Thymus (tissue), 14 donors: ENCODE measurements around the gene PGK1. TPM values are rescaled to one million over a fixed set of nuclear protein-coding genes. Genes with fewer than 3 reads are reported as not detected.
"Not testable (repeated sequence)": the region's sequence is repeated elsewhere in the genome, so short reads cannot be mapped to it uniquely, and the experiment has no call there.

ENCODE experiments used
- DNase-seq, 9 donors: peaks; one replicate each; pipeline ENCODE4 v3.0.0-alpha.2; 2013; ENCODE audit warnings: low spot score in 9 of 9, low read depth in 6 of 9, missing footprints in 1 of 9
- H3K27ac ChIP-seq, 2 donors: one replicate each; pipeline ENCODE4 v1.5.1; 2013; ENCODE audit warnings: control low read depth in 1 of 2, low read depth in 1 of 2, low read length in 1 of 2, mild to moderate bottlenecking in 1 of 2, moderate library complexity in 1 of 2
- H3K27me3 ChIP-seq, 2 donors: one replicate each; pipeline ENCODE4 v1.5.1; 2013; ENCODE audit warnings: low read length in 1 of 2; ENCODE audit not compliant: control insufficient read depth in 2 of 2, insufficient read depth in 1 of 2
- H3K36me3 ChIP-seq, 2 donors: one replicate each; pipeline ENCODE4 v1.5.1; 2013; ENCODE audit warnings: low read length in 1 of 2, mild to moderate bottlenecking in 1 of 2, moderate library complexity in 1 of 2; ENCODE audit not compliant: control insufficient read depth in 2 of 2, insufficient read depth in 2 of 2
- H3K4me1 ChIP-seq, 2 donors: one replicate each; pipeline ENCODE4 v1.5.1; 2013; ENCODE audit warnings: low read length in 2 of 2; ENCODE audit not compliant: control insufficient read depth in 2 of 2, insufficient read depth in 2 of 2
- H3K4me3 ChIP-seq, 2 donors: one replicate each; pipeline ENCODE4 v1.5.1; 2013; ENCODE audit warnings: low read length in 2 of 2, control low read depth in 1 of 2, mild to moderate bottlenecking in 1 of 2
- H3K9me3 ChIP-seq, 2 donors: one replicate each; pipeline ENCODE4 v1.5.1; 2013; ENCODE audit warnings: low read length in 1 of 2, mild to moderate bottlenecking in 1 of 2; ENCODE audit not compliant: control insufficient read depth in 2 of 2, insufficient read depth in 1 of 2
- WGBS: extraction: QIAGEN DNeasy Blood & Tissue Kit; methylation state at CpG from one replicate; pipeline ENCODE4 v1.1.7; 2013; 5-methylcytosine and 5-hydroxymethylcytosine counted together
- long read RNA-seq, 10 donors: transcript quantifications; one replicate each; lab custom pipeline, GENCODE V29; 2026
- polyA plus RNA-seq: library from polyadenylated mRNA; stranded (reverse); fragments of 200-250 nt; gene quantifications from one replicate; pipeline ENCODE4 v1.2.3, GENCODE V29; 2013
- total RNA-seq: library from RNA; stranded (reverse); fragments of 120-200 nt; gene quantifications from one replicate; pipeline ENCODE4 v1.2.4, GENCODE V29; 2013
- donor health status: healthy.

Gene PGK1
- 433 TPM for total RNA-seq
- 188 TPM for polyA plus RNA-seq
- long read RNA-seq, donor 1, full-length matches to known transcripts: 39 of 46 reads
- long read RNA-seq, donor 1, partial matches to known transcripts: 7 of 46 reads
- long read RNA-seq, donor 1, other reads (novel, unspliced or antisense): 0 of 46 reads
- long read RNA-seq, donor 2, full-length matches to known transcripts: 513 of 787 reads
- long read RNA-seq, donor 2, partial matches to known transcripts: 257 of 787 reads
- long read RNA-seq, donor 2, other reads (novel, unspliced or antisense): 17 of 787 reads
- long read RNA-seq, donor 3, full-length matches to known transcripts: 379 of 625 reads
- long read RNA-seq, donor 3, partial matches to known transcripts: 214 of 625 reads
- long read RNA-seq, donor 3, other reads (novel, unspliced or antisense): 32 of 625 reads
- long read RNA-seq, donor 4, full-length matches to known transcripts: 147 of 191 reads
- long read RNA-seq, donor 4, partial matches to known transcripts: 39 of 191 reads
- long read RNA-seq, donor 4, other reads (novel, unspliced or antisense): 5 of 191 reads
- long read RNA-seq, donor 5, full-length matches to known transcripts: 482 of 761 reads
- long read RNA-seq, donor 5, partial matches to known transcripts: 238 of 761 reads
- long read RNA-seq, donor 5, other reads (novel, unspliced or antisense): 41 of 761 reads
- long read RNA-seq, donor 6, full-length matches to known transcripts: 195 of 276 reads
- long read RNA-seq, donor 6, partial matches to known transcripts: 68 of 276 reads
- long read RNA-seq, donor 6, other reads (novel, unspliced or antisense): 13 of 276 reads
- long read RNA-seq, donor 7, full-length matches to known transcripts: 329 of 477 reads
- long read RNA-seq, donor 7, partial matches to known transcripts: 134 of 477 reads
- long read RNA-seq, donor 7, other reads (novel, unspliced or antisense): 14 of 477 reads
- long read RNA-seq, donor 8, full-length matches to known transcripts: 103 of 156 reads
- long read RNA-seq, donor 8, partial matches to known transcripts: 53 of 156 reads
- long read RNA-seq, donor 8, other reads (novel, unspliced or antisense): 0 of 156 reads
- long read RNA-seq, donor 9, full-length matches to known transcripts: 198 of 295 reads
- long read RNA-seq, donor 9, partial matches to known transcripts: 90 of 295 reads
- long read RNA-seq, donor 9, other reads (novel, unspliced or antisense): 7 of 295 reads
- long read RNA-seq, donor 10, full-length matches to known transcripts: 255 of 354 reads
- long read RNA-seq, donor 10, partial matches to known transcripts: 81 of 354 reads
- long read RNA-seq, donor 10, other reads (novel, unspliced or antisense): 18 of 354 reads

- Histone ChIP-seq H3K9me3 (no peaks in the 10 kb centered on the region), H3K27ac (peak within 1 kb of the TSS; percentile 93 to 98), H3K4me3 (peak within 1 kb of the TSS; percentile 62 to 92), H3K27me3 (no peaks in the 10 kb centered on the region), H3K36me3 (peaks cover 0 to 6% of the 10 kb centered on the region in 2 donors), H3K4me1 (peaks cover 6 to 19% of the 10 kb centered on the region in 2 donors)
- under 1% methylated on average over 71 of the region's 72 CpGs for WGBS
- DNase-seq: peak; percentile 72 to 96 (median 88)
Measured at GRCh38 chrX:78103623-78104446, at the start of gene PGK1. Gene PGK1, plus strand, starts transcription at chrX:78104248. Its CDS starts 93 bp downstream, at chrX:78104341.

- H3K9me3 ChIP-seq: no peaks in the 10 kb centered on the region
Measured at GRCh38 chrX:78063687-78064086, 40.4 kb upstream of the PGK1 start.

DNA sequence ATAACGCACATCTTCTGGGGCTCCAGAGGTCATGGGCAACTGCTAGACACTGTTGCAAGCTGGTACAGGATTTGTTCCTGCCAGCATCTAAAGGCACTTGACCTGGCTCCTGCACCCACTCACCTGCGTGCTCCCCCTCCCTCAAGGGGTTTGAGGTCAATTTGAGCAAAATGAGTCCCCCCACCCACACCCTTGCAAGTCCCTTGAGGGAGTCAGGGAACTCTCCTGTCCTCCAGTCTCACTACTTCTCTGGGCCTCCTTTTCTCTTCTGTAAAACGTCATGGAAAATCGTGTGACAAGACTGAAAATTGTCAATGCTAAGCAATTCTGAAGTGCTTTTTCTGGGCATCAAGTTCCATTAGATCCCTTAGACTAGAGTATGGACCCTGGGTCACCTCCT lies 39.9 kb upstream of the PGK1 start:
- Histone ChIP-seq H3K9me3 (no peaks in the 10 kb centered on the region), H3K36me3 (no peaks in the 10 kb centered on the region), H3K27ac (no peak overlapping the region), H3K27me3 (no peaks in the 10 kb centered on the region), H3K4me1 (no peaks in the 10 kb centered on the region), H3K4me3 (no peak overlapping the region)
- DNase-seq: no peak
- 95% methylated on average over 4 of the region's 4 CpGs for WGBS

More at GRCh38 chrX:78063687-78064086, 40.4 kb upstream of the PGK1 start:
- H3K4me3 ChIP-seq: no peak overlapping the region
- no peaks in the 10 kb centered on the region for H3K27me3 ChIP-seq
- no peaks in the 10 kb centered on the region for H3K36me3 ChIP-seq
- DNase-seq: no peak
- H3K27ac ChIP-seq: no peak overlapping the region
- H3K4me1 ChIP-seq: no peaks in the 10 kb centered on the region

- H3K36me3 ChIP-seq, H3K27ac ChIP-seq, DNase-seq, H3K27me3 ChIP-seq, H3K4me3 ChIP-seq, H3K4me1 ChIP-seq, H3K9me3 ChIP-seq: not testable (repeated sequence)
- WGBS: 94% methylated on average over 6 of the region's 6 CpGs
Measured at GRCh38 chrX:78064698-78065601, 39.1 kb upstream of the PGK1 start.

GRCh38 chrX:78066110-78066509 lies 37.9 kb upstream of the PGK1 start:
- H3K4me3 ChIP-seq: no peak overlapping the region
- no peaks in the 10 kb centered on the region for H3K4me1 ChIP-seq
- WGBS: 95% methylated on average over 1 of the region's 1 CpG
- H3K27ac ChIP-seq: no peak overlapping the region
- H3K36me3 ChIP-seq: no peaks in the 10 kb centered on the region
- H3K27me3 ChIP-seq: no peaks in the 10 kb centered on the region
- no peaks in the 10 kb centered on the region for H3K9me3 ChIP-seq
- DNase-seq: no peak

- Histone ChIP-seq H3K4me1 (no peaks in the 10 kb centered on the region), H3K9me3 (no peaks in the 10 kb centered on the region), H3K36me3 (no peaks in the 10 kb centered on the region), H3K27me3 (no peaks in the 10 kb centered on the region), H3K4me3 (no peak overlapping the region), H3K27ac (no peak overlapping the region)
- WGBS: 97% methylated on average over 3 of the region's 3 CpGs
- DNase-seq: no peak
Measured at GRCh38 chrX:78071331-78071730, 32.7 kb upstream of the PGK1 start.

DNA sequence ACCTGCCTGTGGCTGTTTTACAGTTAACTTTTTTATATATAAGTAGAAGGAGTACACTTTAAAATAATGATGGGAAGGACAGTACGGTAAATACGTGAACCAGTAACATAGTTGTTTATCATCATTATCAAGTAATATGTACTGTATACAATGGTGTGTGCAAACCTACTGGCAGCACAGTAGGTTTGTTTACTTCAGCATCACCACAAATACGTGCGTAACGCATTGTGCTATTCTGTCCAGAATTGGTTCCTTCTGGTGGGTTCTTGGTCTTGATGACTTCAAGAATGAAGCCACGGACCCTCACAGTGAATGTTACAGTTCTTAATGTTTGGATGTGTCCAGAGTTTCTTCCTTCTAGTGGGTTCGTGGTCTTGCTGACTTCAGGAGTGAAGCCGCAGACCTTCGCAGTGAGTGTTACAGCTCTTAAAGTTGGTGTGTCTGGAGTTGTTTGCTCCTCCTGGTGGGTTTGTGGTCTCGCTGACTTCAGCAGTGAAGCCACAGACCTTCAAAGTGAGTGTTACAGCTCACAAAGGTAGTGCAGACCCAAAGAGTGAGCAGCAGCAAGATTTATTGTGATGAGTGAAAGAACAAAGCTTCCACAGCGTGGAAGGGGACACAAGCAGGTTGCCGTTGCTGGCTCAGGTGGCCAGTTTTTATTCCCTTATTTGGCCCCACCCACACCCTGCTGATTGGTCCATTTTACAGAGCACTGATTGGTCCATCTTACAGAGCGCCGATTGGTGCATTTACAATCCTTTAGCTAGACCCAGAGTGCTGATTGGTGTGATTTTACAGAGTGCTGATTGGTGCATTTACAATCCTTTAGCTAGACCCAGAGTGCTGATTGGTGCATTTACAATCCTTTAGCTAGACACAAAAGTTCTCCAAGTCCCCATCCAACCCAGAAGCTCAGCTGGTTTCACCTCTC lies 30.6 kb upstream of the PGK1 start:
- WGBS: 56% methylated on average over 14 of the region's 14 CpGs
- not testable (repeated sequence) for H3K9me3 ChIP-seq, H3K4me3 ChIP-seq, H3K36me3 ChIP-seq, H3K4me1 ChIP-seq, H3K27ac ChIP-seq, H3K27me3 ChIP-seq
- peak in 4 of 9 donors; percentile 3 to 50 (median 9) for DNase-seq
